ENCODE data around the gene CDC14A. TPM values are rescaled to one million over a fixed set of nuclear protein-coding genes. Genes with fewer than 3 reads are reported as not detected.

Gene CDC14A
- total RNA-seq, 2 donors from 2014 or later, result 7.3 to 16.5 TPM

DNA sequence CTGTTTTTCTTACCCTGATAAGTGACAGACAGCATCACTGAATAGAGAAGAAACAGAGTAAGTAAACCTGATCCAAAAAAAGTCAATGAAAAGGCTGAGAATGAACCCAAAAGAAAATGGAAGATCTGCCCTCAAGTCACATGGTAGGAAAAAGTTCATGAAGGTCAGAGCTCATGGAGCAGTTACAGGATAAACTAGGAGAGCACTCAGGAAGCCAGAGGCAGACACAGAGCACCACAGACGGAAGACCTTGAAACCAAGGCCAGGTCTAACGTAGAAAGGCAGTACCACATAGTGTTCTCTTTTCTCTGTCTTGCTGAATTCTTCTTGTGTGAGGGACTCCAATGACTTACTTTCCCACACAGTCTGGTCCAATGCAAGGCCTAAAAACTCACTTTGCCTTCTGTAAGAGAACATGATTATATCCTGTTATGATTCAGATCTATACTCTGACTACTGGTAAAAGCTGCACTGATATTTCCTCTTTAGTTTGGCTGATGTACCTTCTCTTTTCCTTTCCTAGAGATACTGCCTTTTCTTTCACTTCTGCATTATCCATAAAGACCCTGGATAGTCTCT is 45.5 kb upstream of the CDC14A start:
- no peaks in the 10 kb centered on the region for H3K36me3 ChIP-seq (replicated peaks in 1 of 2; ENCODE audit: insufficient read depth in 1 of 2, low read depth in 2 of 2)
- WGBS, 2 donors, result 52 to 57% methylated on average over 2 of the region's 2 CpGs
- TF ChIP-seq CTCF (IDR thresholded peaks at IDR 0.05) (no peak), POLR2A (IDR thresholded peaks at IDR 0.05) (no peak)

DNA sequence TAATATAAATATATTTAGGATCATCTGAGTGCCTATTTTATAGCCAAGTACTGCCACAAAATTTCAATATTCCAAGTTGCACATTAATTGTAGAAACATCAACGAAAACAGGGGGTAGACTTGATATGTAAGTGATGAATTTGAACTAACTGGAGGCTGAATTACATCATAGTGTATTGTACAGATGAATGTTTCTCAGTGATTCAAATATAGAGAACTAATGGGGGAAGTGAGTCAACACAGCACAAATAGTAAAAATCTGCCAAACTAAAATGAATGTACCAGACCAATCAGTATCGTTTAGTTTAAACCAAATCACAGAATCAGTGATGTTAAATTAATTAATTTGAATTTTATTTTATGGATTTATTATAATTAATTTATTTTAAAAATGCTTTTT is 43.5 kb upstream of the CDC14A start:
- 53 to 55% methylated on average over 2 of the region's 2 CpGs for WGBS, 2 donors
- TF ChIP-seq POLR2A (IDR thresholded peaks at IDR 0.05), result no peak
- TF ChIP-seq CTCF (IDR thresholded peaks at IDR 0.05), result no peak
- no peaks in the 10 kb centered on the region for H3K36me3 ChIP-seq (replicated peaks in 1 of 2; ENCODE audit: insufficient read depth in 1 of 2, low read depth in 2 of 2)

More for the DNA sequence above, 45.5 kb upstream of the CDC14A start:
- ATAC-seq (no peak), DNase-seq (no peak)
- no peaks in the 10 kb centered on the region for H3K4me1 ChIP-seq
- no peak overlapping the region for H3K4me3 ChIP-seq
- H3K9me3 ChIP-seq, result no peaks in the 10 kb centered on the region
- intact Hi-C loops (cut with DNase I), result no loop called here
- no peaks in the 10 kb centered on the region for H3K27me3 ChIP-seq
- H3K27ac ChIP-seq, result no peak overlapping the region

GRCh38 chr1:100309863-100310262 is 42.4 kb upstream of the CDC14A start:
- no peak for DNase-seq
- TF ChIP-seq CTCF (IDR thresholded peaks at IDR 0.05) (no peak), POLR2A (IDR thresholded peaks at IDR 0.05) (no peak)
- Histone ChIP-seq H3K4me1 (no peaks in the 10 kb centered on the region), H3K36me3 (replicated peaks in 1 of 2; ENCODE audit: insufficient read depth in 1 of 2, low read depth in 2 of 2) (no peaks in the 10 kb centered on the region), H3K4me3 (no peak overlapping the region), H3K27ac (no peak overlapping the region), H3K9me3 (no peaks in the 10 kb centered on the region), H3K27me3 (no peaks in the 10 kb centered on the region)
- intact Hi-C loops (cut with DNase I), result no loop called here
- ATAC-seq, result no peak

More for the DNA sequence above, 43.5 kb upstream of the CDC14A start:
- Histone ChIP-seq H3K4me1 (no peaks in the 10 kb centered on the region), H3K4me3 (no peak overlapping the region), H3K27me3 (no peaks in the 10 kb centered on the region), H3K9me3 (no peaks in the 10 kb centered on the region), H3K27ac (no peak overlapping the region)
- ATAC-seq (no peak), DNase-seq (no peak)
- intact Hi-C loops (cut with DNase I), result no loop called here

DNA sequence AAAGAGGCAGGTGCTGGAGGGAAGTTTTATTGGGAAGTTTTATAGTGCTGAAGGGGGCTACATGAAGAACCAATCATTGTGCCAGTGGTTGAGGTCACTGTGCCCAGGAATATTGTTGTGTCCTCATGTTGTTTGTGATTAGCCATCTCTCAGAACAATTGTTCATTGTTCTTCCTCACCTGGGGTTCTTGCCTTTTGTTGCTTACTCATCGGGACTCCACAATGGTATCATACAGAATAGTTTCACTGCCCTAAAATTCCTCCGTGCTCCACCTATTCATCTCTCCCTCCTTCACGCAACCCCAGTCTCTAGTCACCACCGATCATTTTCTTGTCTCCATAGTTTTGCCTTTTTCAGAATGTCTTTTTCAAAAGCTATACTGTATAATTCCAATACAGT is 38.9 kb upstream of the CDC14A start:
- ATAC-seq (no peak), DNase-seq (no peak)
- intact Hi-C loops (cut with DNase I), result no loop called here
- 45% methylated on average over 4 of the region's 4 CpGs for WGBS, 2 donors
- no peak for TF ChIP-seq CTCF (IDR thresholded peaks at IDR 0.05)
- TF ChIP-seq POLR2A (IDR thresholded peaks at IDR 0.05), result no peak
- no peaks in the 10 kb centered on the region for H3K36me3 ChIP-seq (replicated peaks in 1 of 2; ENCODE audit: insufficient read depth in 1 of 2, low read depth in 2 of 2)
- no peaks in the 10 kb centered on the region for H3K4me1 ChIP-seq
- no peaks in the 10 kb centered on the region for H3K9me3 ChIP-seq
- H3K27me3 ChIP-seq, result no peaks in the 10 kb centered on the region
- H3K27ac ChIP-seq, result no peak overlapping the region
- no peak overlapping the region for H3K4me3 ChIP-seq

DNA sequence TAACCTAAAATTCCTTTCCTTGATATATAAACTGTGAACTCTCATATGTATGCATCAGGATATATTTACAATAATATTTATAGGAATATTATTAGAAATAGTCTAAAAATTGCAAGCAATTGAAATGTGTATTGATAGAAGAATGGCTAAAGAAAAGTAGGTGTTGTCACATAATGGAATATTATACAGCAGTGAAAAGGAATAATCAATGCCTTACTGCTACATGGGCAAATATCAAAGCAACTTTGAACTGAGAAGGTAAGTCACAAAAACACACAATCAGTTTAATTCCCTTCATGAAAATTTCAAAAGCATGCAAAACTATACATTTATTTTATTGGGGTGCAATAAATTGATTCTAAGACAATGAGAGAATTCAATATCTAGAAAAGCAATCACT is 35.7 kb upstream of the CDC14A start:
- H3K27ac ChIP-seq, result no peak overlapping the region
- intact Hi-C loops (cut with DNase I), result no loop called here
- DNase-seq, result no peak
- ATAC-seq, result no peak
- H3K4me3 ChIP-seq, result no peak overlapping the region
- H3K36me3 ChIP-seq (replicated peaks in 1 of 2; ENCODE audit: insufficient read depth in 1 of 2, low read depth in 2 of 2), result no peaks in the 10 kb centered on the region
- no peak for TF ChIP-seq POLR2A (IDR thresholded peaks at IDR 0.05)
- TF ChIP-seq CTCF (IDR thresholded peaks at IDR 0.05), result no peak
- no peaks in the 10 kb centered on the region for H3K27me3 ChIP-seq
- H3K4me1 ChIP-seq, result no peaks in the 10 kb centered on the region
- no peaks in the 10 kb centered on the region for H3K9me3 ChIP-seq

Data from body of pancreas (tissue), 4 donors.